MCF 10A (cell line): ENCODE results near the gene SP140. TPM values are rescaled to one million over a fixed set of nuclear protein-coding genes. Genes with fewer than 3 reads are reported as not detected.

Experiments used
- BruUV-seq: library from RNA; stranded (reverse); fragments of 400-500 nt; replicated peaks from 2 replicates; lab custom pipeline; 2021; lab: Mats Ljungman, UMichigan
- CTCF ChIA-PET: fragments of 300-600 bp; sonication (Branson Sonifier 250); formaldehyde crosslinking; extraction: SDS; loops from one replicate; lab custom pipeline; 2021; ENCODE audit warnings: antibody characterized with exemption, inconsistent platforms; lab: Yijun Ruan, JAX
- POLR2A ChIA-PET: fragments of 300-600, 350-650 bp; sonication (Branson Sonifier 250); formaldehyde crosslinking; extraction: SDS; loops from one replicate; lab custom pipeline; 2020; ENCODE audit warnings: antibody characterized with exemption, inconsistent platforms; lab: Yijun Ruan, JAX
- DNase-seq: peaks from one replicate; pipeline ENCODE4 v3.0.0-alpha.2; 2018; ENCODE audit not compliant: unreplicated experiment
- H3K27ac Mint-ChIP-seq: one replicate; pipeline ENCODE4 v1.8.0; 2022; ENCODE audit warnings: mild to moderate bottlenecking, low read depth, mixed read lengths; ENCODE audit not compliant: unreplicated experiment
- H3K27me3 Mint-ChIP-seq: one replicate; pipeline ENCODE4 v1.8.0; 2022; ENCODE audit warnings: mixed read lengths; ENCODE audit not compliant: insufficient read depth, unreplicated experiment
- H3K36me3 Mint-ChIP-seq: one replicate; pipeline ENCODE4 v1.8.0; 2022; ENCODE audit warnings: mild to moderate bottlenecking, moderate library complexity, mixed read lengths; ENCODE audit not compliant: insufficient read depth, unreplicated experiment
- H3K4me1 Mint-ChIP-seq: one replicate; pipeline ENCODE4 v1.8.0; 2022; ENCODE audit warnings: mixed read lengths; ENCODE audit not compliant: insufficient read depth, unreplicated experiment
- H3K4me3 Mint-ChIP-seq: one replicate; pipeline ENCODE4 v1.8.0; 2022; ENCODE audit warnings: mild to moderate bottlenecking, moderate library complexity, mixed read lengths; ENCODE audit not compliant: unreplicated experiment
- H3K9me3 Mint-ChIP-seq: one replicate; pipeline ENCODE4 v1.8.0; 2022; ENCODE audit warnings: mixed read lengths; ENCODE audit not compliant: unreplicated experiment
- CTCF ChIP-seq: fragments of 200-600 bp; IDR thresholded peaks from one replicate; pipeline ENCODE4 v1.8.0; 2022; ENCODE audit warnings: antibody characterized with exemption, mild to moderate bottlenecking; ENCODE audit not compliant: unreplicated experiment
- intact Hi-C: fragments of 100-400 bp; cut with micrococcal nuclease; formaldehyde crosslinking; loops from 2 replicates; pipeline ENCODE4 v1.14.1; 2022
- total RNA-seq: library from RNA; stranded (reverse); gene quantifications from 2 replicates; pipeline ENCODE4 v1.2.3, GENCODE V29; 2022

Gene SP140
- total RNA-seq, 1 experiment from 2014 or later: not detected

GRCh38 chr2:230358305-230358704, 132.8 kb downstream of the SP140 start:
- TF ChIP-seq CTCF: no peak
- no peaks in the 10 kb centered on the region for H3K27me3 Mint-ChIP-seq
- BruUV-seq: no TSS peak
- no peaks in the 10 kb centered on the region for H3K4me1 Mint-ChIP-seq
- no peak overlapping the region for H3K27ac Mint-ChIP-seq
- ChIA-PET CTCF (no interaction called here), POLR2A (no interaction called here)
- no peaks in the 10 kb centered on the region for H3K9me3 Mint-ChIP-seq
- peaks cover 22% of the 10 kb centered on the region for H3K36me3 Mint-ChIP-seq
- intact Hi-C loops: no loop called here
- no peak for DNase-seq
- no peak overlapping the region for H3K4me3 Mint-ChIP-seq

- ChIA-PET CTCF (no interaction called here), POLR2A (no interaction called here)
- H3K4me1 Mint-ChIP-seq: no peaks in the 10 kb centered on the region
- H3K9me3 Mint-ChIP-seq: no peaks in the 10 kb centered on the region
- peaks cover 22% of the 10 kb centered on the region for H3K36me3 Mint-ChIP-seq
- TF ChIP-seq CTCF: no peak
- no peak overlapping the region for H3K4me3 Mint-ChIP-seq
- no peak overlapping the region for H3K27ac Mint-ChIP-seq
- no peaks in the 10 kb centered on the region for H3K27me3 Mint-ChIP-seq
- intact Hi-C loops: no loop called here
- no TSS peak for BruUV-seq
- no peak for DNase-seq
Observed at GRCh38 chr2:230360028-230360427, 134.5 kb downstream of the SP140 start.

DNA sequence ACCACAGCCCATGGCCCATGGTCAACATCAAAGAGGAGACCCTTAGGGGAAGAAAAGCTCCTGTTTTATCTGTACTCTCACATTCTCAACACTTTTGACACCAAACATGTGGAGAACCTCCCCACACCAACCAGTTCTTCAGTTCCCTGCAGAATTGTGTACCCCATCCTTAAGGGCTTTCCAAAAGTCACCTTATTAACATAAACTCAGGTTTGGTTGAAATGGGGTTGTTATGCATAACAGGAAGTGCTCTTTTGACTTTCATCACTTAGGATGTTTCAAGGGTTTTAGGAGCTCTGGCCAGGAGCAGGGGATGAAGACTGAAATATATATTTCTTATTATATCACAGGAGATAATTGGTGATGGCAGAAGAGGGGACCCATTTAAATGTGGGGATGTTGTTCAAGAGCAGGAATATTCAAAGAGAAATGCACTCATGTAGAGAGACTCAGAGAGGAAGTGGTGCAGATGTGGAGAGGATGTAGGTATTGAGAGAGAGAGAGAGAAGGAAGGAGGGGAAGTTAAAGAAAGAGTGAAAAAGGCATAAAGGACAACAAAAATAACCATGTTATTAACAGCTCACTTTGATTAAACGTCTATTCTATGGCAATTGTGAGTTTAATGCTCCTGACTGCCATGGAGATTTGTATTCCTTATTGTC, 136.6 kb downstream of the SP140 start:
- BruUV-seq: no TSS peak
- ChIA-PET POLR2A (no interaction called here), CTCF (no interaction called here)
- no peak for DNase-seq
- no peak for TF ChIP-seq CTCF
- intact Hi-C loops: no loop called here
- Mint-ChIP-seq H3K9me3 (no peaks in the 10 kb centered on the region), H3K4me1 (no peaks in the 10 kb centered on the region), H3K27ac (no peak overlapping the region), H3K4me3 (no peak overlapping the region), H3K36me3 (peaks cover 18% of the 10 kb centered on the region), H3K27me3 (no peaks in the 10 kb centered on the region)

Other genes starting within 250 kb of the SP140 start
- 0.56 and 1.8 TPM in 2 replicates for gene SLC16A14, start 156.8 kb upstream of the SP140 start, total RNA-seq
- 11.9 and 17.1 TPM in 2 replicates for gene SP110, start 5.8 kb upstream of the SP140 start, total RNA-seq
- gene SP140L, start 101.5 kb downstream of the SP140 start, total RNA-seq: 20.3 and 33.2 TPM in 2 replicates
- 54.5 and 56.9 TPM in 2 replicates for gene SP100, start 190.5 kb downstream of the SP140 start, total RNA-seq